Measurements from ENCODE around the gene UPP2.

- TF ChIP-seq CTCF (IDR thresholded peaks at IDR 0.05; ENCODE audit: low read depth, low read length, poor library complexity, severe bottlenecking) (no peak), EZH2phosphoT487 (IDR thresholded peaks at IDR 0.05; ENCODE audit: borderline replicate concordance, low read length) (no peak)
These were observed 51.8 kb downstream of the UPP2 start for GRCh38 chr2:158153270-158154015.
